Frontal cortex (tissue), 4 donors: ENCODE data around the gene NDN. TPM values are rescaled to one million over a fixed set of nuclear protein-coding genes. Genes with fewer than 3 reads are reported as not detected.

ENCODE experiments used
- DNase-seq, 2 donors: peaks; one replicate each; pipeline ENCODE4 v3.0.0; 2012; ENCODE audit warnings: low spot score in 2 of 2
- FAIRE-seq: peaks from 2 replicates; lab custom pipeline; 2012; peaks lifted over from hg19 to GRCh38; lab: Jason Lieb, UNC
- total RNA-seq: library from RNA; depleted of rRNA; stranded (reverse); fragments of >200 nt; gene quantifications from one replicate; pipeline ENCODE4 v1.2.3, GENCODE V29; 2014
- donor health status: control.
- donor health status: control.
- donor health status: control.

The NDN gene
- total RNA-seq, 1 donor from 2014 or later, result 97.0 TPM

DNA sequence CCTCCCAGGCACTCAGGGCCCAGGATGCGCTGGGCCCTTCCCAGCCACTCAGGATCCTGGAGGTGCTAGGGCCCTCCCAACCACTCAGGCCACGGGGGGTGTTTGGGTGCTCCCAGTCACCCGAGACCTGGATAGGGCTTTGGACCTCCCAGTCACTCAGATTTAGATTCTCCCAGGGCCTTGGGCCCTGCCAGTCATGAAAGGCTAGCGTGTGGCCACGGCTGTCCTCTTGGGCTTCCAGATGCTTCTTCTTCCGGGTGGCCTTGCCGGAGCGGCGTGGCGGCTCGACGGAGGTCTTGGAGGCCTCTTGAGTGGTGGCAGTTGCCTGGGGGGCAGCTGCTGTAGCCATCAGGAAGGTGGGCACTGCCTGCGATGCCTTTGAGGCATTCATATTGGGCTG is 42.3 kb downstream of the NDN start:
- no peak for FAIRE-seq
- DNase-seq, result no peak

GRCh38 chr15:23642413-23643044 is 44.6 kb downstream of the NDN start:
- DNase-seq (peak; percentile 60 to 71), FAIRE-seq (no peak)

Other genes starting within 250 kb of the NDN start
- gene GOLGA6L2, start 240.1 kb downstream of the NDN start, total RNA-seq, result not detected
- gene MKRN3, start 121.6 kb downstream of the NDN start, total RNA-seq, result 18.3 TPM
- 2.4 TPM for gene MAGEL2, start 39.4 kb downstream of the NDN start, total RNA-seq